Measurements from ENCODE around the gene CCND2.
A peak's percentile ranks its signal among the peaks of the same experiment; 100 is the strongest.

The CCND2 gene

GRCh38 chr12:4297617-4298016 is 24.1 kb downstream of the CCND2 start:
- Histone ChIP-seq H3K9me3 (replicated peaks in 1 of 11) (no peaks in the 10 kb centered on the region), H3K4me3 (no peak overlapping the region), H3K27me3 (no peaks in the 10 kb centered on the region), H3K9ac (no peak overlapping the region), H3K27ac (no peak overlapping the region), H3K4me2 (no peak overlapping the region), H3K4me1 (peaks cover 0 to 3% (median 0%) of the 10 kb centered on the region in 10 experiments; a peak in 1 of 20 replicates), H4K20me1 (no peaks in the 10 kb centered on the region), H3K36me3 (no peaks in the 10 kb centered on the region)
- no peak for TF ChIP-seq Cebpa-rat (IDR thresholded peaks at IDR 0.05)

GRCh38 chr12:4300883-4301282 is 27.3 kb downstream of the CCND2 start:
- Histone ChIP-seq H3K27ac (no peak overlapping the region), H3K9me3 (replicated peaks in 1 of 11) (no peaks in the 10 kb centered on the region), H3K4me2 (no peak overlapping the region), H4K20me1 (no peaks in the 10 kb centered on the region), H3K36me3 (no peaks in the 10 kb centered on the region), H3K4me3 (no peak overlapping the region), H3K4me1 (no peaks in the 10 kb centered on the region), H3K9ac (no peak overlapping the region), H3K27me3 (no peaks in the 10 kb centered on the region)
- TF ChIP-seq Cebpa-rat (IDR thresholded peaks at IDR 0.05) = no peak

GRCh38 chr12:4301932-4302501 is 28.5 kb downstream of the CCND2 start:
- Histone ChIP-seq H3K27me3 (no peaks in the 10 kb centered on the region), H3K36me3 (no peaks in the 10 kb centered on the region), H3K9me3 (replicated peaks in 1 of 11) (no peaks in the 10 kb centered on the region), H3K27ac (no peak overlapping the region), H4K20me1 (no peaks in the 10 kb centered on the region), H3K4me2 (no peak overlapping the region), H3K4me1 (no peaks in the 10 kb centered on the region), H3K9ac (no peak overlapping the region), H3K4me3 (no peak overlapping the region)
- TF ChIP-seq Cebpa-rat (IDR thresholded peaks at IDR 0.05) = no peak

GRCh38 chr12:4302881-4303280 is 29.3 kb downstream of the CCND2 start:
- TF ChIP-seq Cebpa-rat (IDR thresholded peaks at IDR 0.05) = no peak
- no peak overlapping the region for H3K27ac ChIP-seq
- no peak overlapping the region for H3K4me2 ChIP-seq
- no peaks in the 10 kb centered on the region for H3K27me3 ChIP-seq
- peaks cover 0 to 2% (median under 1%) of the 10 kb centered on the region in 10 experiments; a peak in 8 of 20 replicates for H3K4me1 ChIP-seq
- no peaks in the 10 kb centered on the region for H4K20me1 ChIP-seq
- no peak overlapping the region for H3K4me3 ChIP-seq
- no peak overlapping the region for H3K9ac ChIP-seq
- no peaks in the 10 kb centered on the region for H3K9me3 ChIP-seq (replicated peaks in 1 of 11)
- no peaks in the 10 kb centered on the region for H3K36me3 ChIP-seq

GRCh38 chr12:4303750-4304149 is 30.2 kb downstream of the CCND2 start:
- H3K4me1 ChIP-seq = peaks cover 0 to 9% (median 2%) of the 10 kb centered on the region in 10 experiments; a peak in 9 of 20 replicates
- no peaks in the 10 kb centered on the region for H3K27me3 ChIP-seq
- H3K27ac ChIP-seq = no peak overlapping the region
- H3K9ac ChIP-seq = no peak overlapping the region
- H3K9me3 ChIP-seq (replicated peaks in 1 of 11) = no peaks in the 10 kb centered on the region
- no peak overlapping the region for H3K4me2 ChIP-seq
- H3K36me3 ChIP-seq = no peaks in the 10 kb centered on the region
- H4K20me1 ChIP-seq = no peaks in the 10 kb centered on the region
- no peak overlapping the region for H3K4me3 ChIP-seq
- TF ChIP-seq Cebpa-rat (IDR thresholded peaks at IDR 0.05) = no peak

GRCh38 chr12:4307593-4308333 is 34.2 kb downstream of the CCND2 start:
- no peaks in the 10 kb centered on the region for H3K36me3 ChIP-seq
- H3K4me3 ChIP-seq = no peak overlapping the region
- H3K9ac ChIP-seq = no peak overlapping the region
- TF ChIP-seq Cebpa-rat (IDR thresholded peaks at IDR 0.05) = no peak
- H3K4me1 ChIP-seq = peaks cover 0 to 22% (median 10%) of the 10 kb centered on the region in 10 experiments; a peak in 12 of 20 replicates
- H3K27ac ChIP-seq = no peak overlapping the region
- H3K4me2 ChIP-seq = peak overlapping the region in 4 of 11 experiments; percentile 1 to 37 (median 25); a peak in 6 of 22 replicates
- H3K9me3 ChIP-seq (replicated peaks in 1 of 11) = no peaks in the 10 kb centered on the region
- H4K20me1 ChIP-seq = no peaks in the 10 kb centered on the region
- H3K27me3 ChIP-seq = no peaks in the 10 kb centered on the region

GRCh38 chr12:4308334-4308950 is 34.9 kb downstream of the CCND2 start:
- H4K20me1 ChIP-seq = no peaks in the 10 kb centered on the region
- H3K9me3 ChIP-seq (replicated peaks in 1 of 11) = no peaks in the 10 kb centered on the region
- H3K9ac ChIP-seq = no peak overlapping the region
- H3K4me2 ChIP-seq = peak overlapping the region in 3 of 11 experiments; percentile 1 to 37 (median 32); a peak in 4 of 22 replicates
- no peak overlapping the region for H3K27ac ChIP-seq
- no peaks in the 10 kb centered on the region for H3K27me3 ChIP-seq
- TF ChIP-seq Cebpa-rat (IDR thresholded peaks at IDR 0.05) = no peak
- no peak overlapping the region for H3K4me3 ChIP-seq
- peaks cover 0 to 22% (median 10%) of the 10 kb centered on the region in 10 experiments; a peak in 12 of 20 replicates for H3K4me1 ChIP-seq
- no peaks in the 10 kb centered on the region for H3K36me3 ChIP-seq

GRCh38 chr12:4311776-4312175 is 38.2 kb downstream of the CCND2 start:
- no peaks in the 10 kb centered on the region for H3K36me3 ChIP-seq
- H3K9me3 ChIP-seq (replicated peaks in 1 of 11) = no peaks in the 10 kb centered on the region
- peak overlapping the region in 6 of 11 experiments; percentile 15 to 42 (median 33); a peak in 9 of 22 replicates for H3K4me2 ChIP-seq
- peaks cover 0 to 22% (median 10%) of the 10 kb centered on the region in 10 experiments; a peak in 12 of 20 replicates for H3K4me1 ChIP-seq
- H4K20me1 ChIP-seq = no peaks in the 10 kb centered on the region
- no peak overlapping the region for H3K4me3 ChIP-seq
- no peak for TF ChIP-seq Cebpa-rat (IDR thresholded peaks at IDR 0.05)
- no peak overlapping the region for H3K9ac ChIP-seq
- H3K27ac ChIP-seq = no peak overlapping the region
- H3K27me3 ChIP-seq = no peaks in the 10 kb centered on the region

GRCh38 chr12:4312251-4312650 is 38.7 kb downstream of the CCND2 start:
- Histone ChIP-seq H3K4me2 (peak overlapping the region in 6 of 11 experiments; percentile 15 to 42 (median 33); a peak in 9 of 22 replicates), H3K4me1 (peaks cover 0 to 22% (median 10%) of the 10 kb centered on the region in 10 experiments; a peak in 12 of 20 replicates), H3K9ac (no peak overlapping the region), H3K9me3 (replicated peaks in 1 of 11) (no peaks in the 10 kb centered on the region), H4K20me1 (no peaks in the 10 kb centered on the region), H3K36me3 (no peaks in the 10 kb centered on the region), H3K27ac (no peak overlapping the region), H3K4me3 (no peak overlapping the region), H3K27me3 (no peaks in the 10 kb centered on the region)
- TF ChIP-seq Cebpa-rat (IDR thresholded peaks at IDR 0.05) = no peak

Measured in BLaER1 treated with 17β-estradiol and CSF1 and Interleukin-3, amounts not matched to agents 10 nM and 100 nM (cell line).